Measurements from ENCODE around the gene CTDSP2. TPM values are rescaled to one million over a fixed set of nuclear protein-coding genes. Genes with fewer than 3 reads are reported as not detected.

The CTDSP2 gene
- total RNA-seq, 1 experiment from 2014 or later: 82.7 TPM

GRCh38 chr12:57852200-57852599 lies 5.7 kb upstream of the CTDSP2 start:
- ChIA-PET CTCF (no interaction called here), POLR2A (no interaction called here), RAD21 (ENCODE audit: low non-redundant PET in 1 of 2, low total read pairs in 2 of 2, uncharacterized antibody in 2 of 2, unreplicated experiment in 2 of 2) (no interaction called here)
- Histone ChIP-seq H3K79me2 (ENCODE audit: insufficient read depth, low read length) (no peaks in the 10 kb centered on the region), H3K9me2 (ENCODE audit: insufficient read depth) (no peaks in the 10 kb centered on the region), H3K36me3 (ENCODE audit: control insufficient read depth in 1 of 2, insufficient read depth in 2 of 2, low read length in 2 of 2) (no peaks in the 10 kb centered on the region), H3K4me1 (ENCODE audit: control insufficient read depth in 1 of 2, insufficient read depth in 2 of 2, low read length in 2 of 2) (peaks cover 3 to 8% of the 10 kb centered on the region in 2 experiments; a peak in 3 of 4 replicates), H4K20me1 (ENCODE audit: insufficient read depth) (no peaks in the 10 kb centered on the region), H3K9ac (ENCODE audit: low read length) (no peak overlapping the region), H3K4me2 (ENCODE audit: low read length) (no peak overlapping the region), H3K27ac (ENCODE audit: low read depth, low read length) (no peak overlapping the region), H3K4me3 (replicated peaks in 1 of 2; ENCODE audit: low read depth in 1 of 2, low read length in 2 of 2) (no peak overlapping the region), H3K27me3 (ENCODE audit: insufficient read depth, low read length) (no peaks in the 10 kb centered on the region), H2AFZ (ENCODE audit: low read depth, low read length, poor library complexity, severe bottlenecking) (no peak overlapping the region), H3K9me3 (ENCODE audit: control insufficient read depth in 1 of 2, insufficient read depth in 1 of 2, low read depth in 1 of 2, low read length in 2 of 2) (no peaks in the 10 kb centered on the region)
- BruUV-seq (replicated peaks): no TSS peak
- ATAC-seq (no peak), DNase-seq (ENCODE audit: low read depth, low spot score) (no peak)
- TF ChIP-seq CBX3 (IDR thresholded peaks at IDR 0.05; ENCODE audit: low read depth) (no peak), CTCF (IDR thresholded peaks at IDR 0.05 in 2 of 3, conservative IDR thresholded peaks at IDR 0.05 in 1 of 3; ENCODE audit: borderline replicate concordance in 1 of 3, insufficient read depth in 1 of 3, low read depth in 2 of 3, low read length in 2 of 3) (no peak), ATF3 (IDR thresholded peaks at IDR 0.05) (no peak), SP1 (IDR thresholded peaks at IDR 0.05; ENCODE audit: low read depth) (no peak), POLR2A (IDR thresholded peaks at IDR 0.05; ENCODE audit: borderline replicate concordance, extremely low read depth, insufficient read depth, insufficient read length) (no peak), JUND (IDR thresholded peaks at IDR 0.05) (no peak), EZH2phosphoT487 (IDR thresholded peaks at IDR 0.05; ENCODE audit: borderline replicate concordance) (no peak), ZFX (IDR thresholded peaks at IDR 0.05) (no peak), SIN3A (IDR thresholded peaks at IDR 0.05; ENCODE audit: low read depth) (no peak)
- intact Hi-C loops (cut with micrococcal nuclease): no loop called here

- no peak overlapping the region for H3K4me3 ChIP-seq (replicated peaks in 1 of 2; ENCODE audit: low read depth in 1 of 2, low read length in 2 of 2)
- ChIA-PET POLR2A (no interaction called here), CTCF (no interaction called here), RAD21 (ENCODE audit: low non-redundant PET in 1 of 2, low total read pairs in 2 of 2, uncharacterized antibody in 2 of 2, unreplicated experiment in 2 of 2) (no interaction called here)
- intact Hi-C loops (cut with micrococcal nuclease): no loop called here
- no peaks in the 10 kb centered on the region for H3K36me3 ChIP-seq (ENCODE audit: control insufficient read depth in 1 of 2, insufficient read depth in 2 of 2, low read length in 2 of 2)
- no peak for ATAC-seq
- H3K4me2 ChIP-seq (ENCODE audit: low read length): no peak overlapping the region
- H4K20me1 ChIP-seq (ENCODE audit: insufficient read depth): no peaks in the 10 kb centered on the region
- H3K79me2 ChIP-seq (ENCODE audit: insufficient read depth, low read length): no peaks in the 10 kb centered on the region
- H3K27ac ChIP-seq (ENCODE audit: low read depth, low read length): no peak overlapping the region
- no peak for DNase-seq (ENCODE audit: low read depth, low spot score)
- no peak for TF ChIP-seq JUND (IDR thresholded peaks at IDR 0.05)
- TF ChIP-seq FOSL1 (IDR thresholded peaks at IDR 0.05; ENCODE audit: low read depth): no peak
- no peak for TF ChIP-seq ATF3 (IDR thresholded peaks at IDR 0.05)
- TF ChIP-seq CTCF (IDR thresholded peaks at IDR 0.05 in 2 of 3, conservative IDR thresholded peaks at IDR 0.05 in 1 of 3; ENCODE audit: borderline replicate concordance in 1 of 3, insufficient read depth in 1 of 3, low read depth in 2 of 3, low read length in 2 of 3): no peak
- no peak for TF ChIP-seq MAX (IDR thresholded peaks at IDR 0.05)
- H3K4me1 ChIP-seq (ENCODE audit: control insufficient read depth in 1 of 2, insufficient read depth in 2 of 2, low read length in 2 of 2): peaks cover 3 to 11% of the 10 kb centered on the region in 2 experiments; a peak in 3 of 4 replicates
- BruUV-seq (replicated peaks): no TSS peak
- H3K9ac ChIP-seq (ENCODE audit: low read length): no peak overlapping the region
- no peaks in the 10 kb centered on the region for H3K27me3 ChIP-seq (ENCODE audit: insufficient read depth, low read length)
- no peaks in the 10 kb centered on the region for H3K9me3 ChIP-seq (ENCODE audit: control insufficient read depth in 1 of 2, insufficient read depth in 1 of 2, low read depth in 1 of 2, low read length in 2 of 2)
- H3K9me2 ChIP-seq (ENCODE audit: insufficient read depth): no peaks in the 10 kb centered on the region
- H2AFZ ChIP-seq (ENCODE audit: low read depth, low read length, poor library complexity, severe bottlenecking): no peak overlapping the region
Measured at GRCh38 chr12:57851552-57851951, 5.0 kb upstream of the CTDSP2 start.

All from HCT116 (cell line).